Hepatocyte (in vitro differentiated cells): ENCODE results near the gene GRID1. TPM values are rescaled to one million over a fixed set of nuclear protein-coding genes. Genes with fewer than 3 reads are reported as not detected.

Experiments used
- DNase-seq: peaks from one replicate; pipeline ENCODE4 v3.0.0-alpha.2; 2016; ENCODE audit warnings: low spot score
- H2AFZ ChIP-seq: fragments of 200-600 bp; sonication (generic); 2 replicates; pipeline ENCODE4 v1.6.0; 2016; ENCODE audit warnings: antibody characterized with exemption, mild to moderate bottlenecking
- H3K27ac ChIP-seq: fragments of 200-600 bp; sonication (generic); 2 replicates; pipeline ENCODE4 v1.5.1; 2016; ENCODE audit warnings: mild to moderate bottlenecking
- H3K27me3 ChIP-seq: fragments of 200-600 bp; sonication (generic); 2 replicates; pipeline ENCODE4 v1.6.1; 2016
- H3K36me3 ChIP-seq: fragments of 200-600 bp; sonication (generic); replicated peaks from 2 replicates; pipeline ENCODE4 v1.5.1; 2016; ENCODE audit warnings: low read depth; ENCODE audit not compliant: insufficient read depth
- H3K4me1 ChIP-seq: fragments of 200-600 bp; sonication (generic); 2 replicates; pipeline ENCODE4 v1.5.1; 2016; ENCODE audit warnings: mild to moderate bottlenecking, moderate library complexity; ENCODE audit not compliant: insufficient read depth
- H3K4me2 ChIP-seq: fragments of 200-600 bp; sonication (generic); 2 replicates; pipeline ENCODE4 v1.6.0; 2016
- H3K4me3 ChIP-seq: fragments of 200-600 bp; sonication (generic); 2 replicates; pipeline ENCODE4 v1.5.1; 2016; ENCODE audit warnings: mild to moderate bottlenecking
- H3K79me2 ChIP-seq: fragments of 200-600 bp; sonication (generic); 2 replicates; pipeline ENCODE4 v1.6.0; 2017; ENCODE audit warnings: mild to moderate bottlenecking
- H3K9me2 ChIP-seq: fragments of 200-600 bp; sonication (generic); replicated peaks from 2 replicates; pipeline ENCODE4 v1.6.0; 2017; ENCODE audit warnings: mild to moderate bottlenecking; ENCODE audit not compliant: insufficient read depth
- H3K9me3 ChIP-seq: fragments of 200-600 bp; sonication (generic); 2 replicates; pipeline ENCODE4 v1.5.1; 2016; ENCODE audit warnings: low read depth, mild to moderate bottlenecking
- H4K20me1 ChIP-seq: fragments of 200-600 bp; sonication (generic); 2 replicates; pipeline ENCODE4 v1.6.0; 2016; ENCODE audit warnings: mild to moderate bottlenecking; ENCODE audit not compliant: insufficient read depth, poor library complexity, severe bottlenecking
- EZH2 ChIP-seq: fragments of 200-600 bp; sonication (generic); IDR thresholded peaks from 2 replicates; pipeline ENCODE4 v1.6.1; 2016; ENCODE audit warnings: antibody characterized with exemption, mild to moderate bottlenecking, borderline replicate concordance
- EZH2phosphoT487 ChIP-seq: fragments of 200-600 bp; sonication (generic); IDR thresholded peaks from one replicate; pipeline ENCODE4 v1.6.1; 2018; ENCODE audit warnings: antibody characterized with exemption, mild to moderate bottlenecking, low read depth, moderate library complexity; ENCODE audit not compliant: unreplicated experiment, severe bottlenecking
- WGBS: methylation state at CpG from one replicate; pipeline ENCODE4 v1.1.6; 2016; ENCODE audit warnings: low lambda C conversion rate; ENCODE audit errors: missing lambda C conversion rate; 5-methylcytosine and 5-hydroxymethylcytosine counted together
- polyA plus RNA-seq: library from polyadenylated mRNA; unstranded; fragments of >200 nt; fragmentation: Nextera tagmentation; extraction: Ambion mirVana; gene quantifications from 2 replicates; pipeline ENCODE4 v1.2.1, GENCODE V29; 2016
- total RNA-seq: library from RNA; depleted of rRNA; stranded (reverse); fragments of >200 nt; gene quantifications from 2 replicates; pipeline ENCODE4 v1.2.3, GENCODE V29; 2014
- TF ChIP-seq, protein P1 (sequence below): fragments of 200-600 bp; sonication (generic); IDR thresholded peaks from 2 replicates; pipeline ENCODE4 v1.5.1; 2016; ENCODE audit warnings: antibody characterized with exemption, mild to moderate bottlenecking; ENCODE audit not compliant: poor library complexity

GRID1 gene
- total and polyA plus RNA-seq, 2 experiments from 2014 or later = 0.07 to 0.37 TPM

- H3K4me3 ChIP-seq = no peak overlapping the region
- H3K9me2 ChIP-seq = no peaks in the 10 kb centered on the region
- WGBS = 88% methylated on average over 2 of the region's 2 CpGs
- H3K4me2 ChIP-seq = no peak overlapping the region
- no peaks in the 10 kb centered on the region for H3K4me1 ChIP-seq
- H2AFZ ChIP-seq = no peak overlapping the region
- H3K9me3 ChIP-seq = no peaks in the 10 kb centered on the region
- no peaks in the 10 kb centered on the region for H3K36me3 ChIP-seq
- TF ChIP-seq EZH2phosphoT487 = no peak
- TF ChIP-seq EZH2 = no peak
- TF ChIP-seq, protein P1, sequence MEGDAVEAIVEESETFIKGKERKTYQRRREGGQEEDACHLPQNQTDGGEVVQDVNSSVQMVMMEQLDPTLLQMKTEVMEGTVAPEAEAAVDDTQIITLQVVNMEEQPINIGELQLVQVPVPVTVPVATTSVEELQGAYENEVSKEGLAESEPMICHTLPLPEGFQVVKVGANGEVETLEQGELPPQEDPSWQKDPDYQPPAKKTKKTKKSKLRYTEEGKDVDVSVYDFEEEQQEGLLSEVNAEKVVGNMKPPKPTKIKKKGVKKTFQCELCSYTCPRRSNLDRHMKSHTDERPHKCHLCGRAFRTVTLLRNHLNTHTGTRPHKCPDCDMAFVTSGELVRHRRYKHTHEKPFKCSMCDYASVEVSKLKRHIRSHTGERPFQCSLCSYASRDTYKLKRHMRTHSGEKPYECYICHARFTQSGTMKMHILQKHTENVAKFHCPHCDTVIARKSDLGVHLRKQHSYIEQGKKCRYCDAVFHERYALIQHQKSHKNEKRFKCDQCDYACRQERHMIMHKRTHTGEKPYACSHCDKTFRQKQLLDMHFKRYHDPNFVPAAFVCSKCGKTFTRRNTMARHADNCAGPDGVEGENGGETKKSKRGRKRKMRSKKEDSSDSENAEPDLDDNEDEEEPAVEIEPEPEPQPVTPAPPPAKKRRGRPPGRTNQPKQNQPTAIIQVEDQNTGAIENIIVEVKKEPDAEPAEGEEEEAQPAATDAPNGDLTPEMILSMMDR = no peak
- H3K27me3 ChIP-seq = peaks cover 9% of the 10 kb centered on the region
- no peaks in the 10 kb centered on the region for H4K20me1 ChIP-seq
- no peak overlapping the region for H3K27ac ChIP-seq
- H3K79me2 ChIP-seq = no peaks in the 10 kb centered on the region
- DNase-seq = no peak
These were observed 56.3 kb downstream of the GRID1 start for GRCh38 chr10:86310291-86310690.

DNA sequence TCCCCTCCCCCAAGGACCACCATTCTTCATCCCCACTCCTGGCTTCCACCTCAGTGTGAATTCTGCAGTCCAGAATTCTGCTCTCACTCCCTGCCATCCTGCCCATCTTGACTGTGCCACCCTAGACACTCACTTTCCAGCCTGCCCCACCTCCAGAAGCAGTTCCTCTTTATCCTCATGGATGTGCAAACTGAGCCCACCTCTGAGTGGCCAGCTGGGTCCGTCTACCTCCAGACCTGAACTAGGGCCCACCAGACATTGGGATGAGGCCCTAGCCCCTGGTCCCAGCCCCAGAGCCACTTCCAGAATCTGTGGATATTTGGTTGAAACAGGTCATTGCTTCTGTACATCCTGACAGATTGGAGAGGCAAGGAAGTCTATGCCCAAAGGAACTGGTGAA is 58.5 kb downstream of the GRID1 start:
- Histone ChIP-seq H2AFZ (no peak overlapping the region), H3K79me2 (no peaks in the 10 kb centered on the region), H3K36me3 (no peaks in the 10 kb centered on the region), H3K4me2 (no peak overlapping the region), H3K9me2 (no peaks in the 10 kb centered on the region), H3K4me1 (no peaks in the 10 kb centered on the region), H3K4me3 (no peak overlapping the region), H4K20me1 (no peaks in the 10 kb centered on the region), H3K27me3 (peaks cover 9% of the 10 kb centered on the region), H3K27ac (no peak overlapping the region), H3K9me3 (no peaks in the 10 kb centered on the region)
- no peak for DNase-seq
- 73% methylated on average over 1 of the region's 1 CpG for WGBS
- TF ChIP-seq, protein P1 = no peak
- TF ChIP-seq EZH2phosphoT487 (no peak), EZH2 (no peak)

DNA sequence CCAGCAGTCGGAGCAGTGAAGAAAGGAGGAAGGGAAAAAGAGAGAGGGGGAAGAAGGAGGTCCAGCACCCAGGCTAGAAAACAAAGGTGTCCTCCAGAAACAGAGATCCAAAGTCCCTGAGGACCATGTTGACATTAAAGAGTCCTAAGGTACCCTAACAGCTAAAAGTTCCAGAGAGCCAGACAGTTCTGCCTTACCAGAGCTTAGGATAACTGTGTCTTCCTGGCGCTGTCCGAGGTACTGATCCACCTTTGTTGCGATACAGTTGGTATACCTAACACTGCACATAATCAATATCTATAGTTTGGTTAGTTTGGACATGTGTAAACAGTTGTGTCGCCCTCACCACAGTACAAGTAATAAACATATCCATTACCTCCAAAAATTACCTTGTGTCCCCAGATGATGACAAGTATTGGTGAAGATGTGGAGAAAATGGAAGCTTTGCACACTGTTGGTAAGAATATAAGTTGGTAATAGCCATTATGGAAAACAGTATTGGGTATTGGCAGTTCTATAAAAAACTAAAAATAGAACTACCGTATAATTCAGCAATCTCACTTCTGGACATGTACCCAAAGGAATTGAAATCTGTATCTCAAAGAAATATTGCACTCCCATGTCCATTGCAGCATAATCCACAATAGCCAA is 59.8 kb downstream of the GRID1 start:
- peak; percentile 66 for DNase-seq
- 33% methylated on average over 6 of the region's 6 CpGs for whole genome bisulfite sequencing

More for the DNA sequence above, 59.8 kb downstream of the GRID1 start:
- TF ChIP-seq, protein P1 = no peak
- TF ChIP-seq EZH2 (no peak), EZH2phosphoT487 (no peak)
- Histone ChIP-seq H3K79me2 (no peaks in the 10 kb centered on the region), H3K4me1 (no peaks in the 10 kb centered on the region), H3K27me3 (no peaks in the 10 kb centered on the region), H3K4me2 (no peak overlapping the region), H4K20me1 (no peaks in the 10 kb centered on the region), H3K9me2 (no peaks in the 10 kb centered on the region), H3K9me3 (no peaks in the 10 kb centered on the region), H3K27ac (no peak overlapping the region), H3K4me3 (no peak overlapping the region), H3K36me3 (no peaks in the 10 kb centered on the region), H2AFZ (no peak overlapping the region)
